Pancreas (tissue), 10 donors: Measurements from ENCODE around the gene RBM10. TPM values are rescaled to one million over a fixed set of nuclear protein-coding genes. Genes with fewer than 3 reads are reported as not detected.

Experiments used
- ATAC-seq, 4 donors: fragments of 200-7000 bp; cut with Tn5 transposase; one replicate each; pipeline versions ENCODE4 v1.8.0 to v1.9.1; 2020; ENCODE audit warnings: mild to moderate bottlenecking in 4 of 4, moderate library complexity in 4 of 4
- DNase-seq, 6 donors: peaks; one replicate each; pipeline ENCODE4 v3.0.0-alpha.2; 2020
- FAIRE-seq: peaks from 2 replicates; lab custom pipeline; 2012; peaks lifted over from hg19 to GRCh38; lab: Jason Lieb, UNC
- H3K27ac ChIP-seq, 4 donors: fragments of 200-600 bp; sonication (generic); 1 replicate in 3 of 4; 2 replicates in 1 of 4; pipeline versions ENCODE4 v1.5.0 to v1.8.0; 2020
- H3K27me3 ChIP-seq, 4 donors: fragments of 200-600 bp; one replicate each; pipeline ENCODE4 v1.8.0; 2021
- H3K36me3 ChIP-seq, 3 donors: fragments of 200-600 bp; sonication (generic) in 1 of 3; one replicate each; pipeline versions ENCODE4 v1.5.0 to v1.8.0; 2020 to 2021
- H3K4me1 ChIP-seq, 3 donors: fragments of 200-600 bp; one replicate each; pipeline ENCODE4 v1.8.0; 2021
- H3K4me3 ChIP-seq, 4 donors: fragments of 200-600 bp; sonication (generic) in 2 of 4; one replicate each; pipeline versions ENCODE4 v1.5.0 to v1.8.0; 2020 to 2021
- H3K9me3 ChIP-seq, 4 donors: fragments of 200-600 bp; one replicate each; pipeline ENCODE4 v1.8.0; 2021
- WGBS, 2 donors: extraction: QIAGEN DNeasy Blood & Tissue Kit; methylation state at CpG; one replicate each; pipeline ENCODE4 v1.1.7; 2013; 5-methylcytosine and 5-hydroxymethylcytosine counted together
- intact Hi-C, 3 donors: fragments of 100-400 bp; cut with DNase I; formaldehyde crosslinking; loops; one replicate each; pipeline versions ENCODE4 v1.11.1 to v1.14.2; 2022
- polyA plus RNA-seq, 2 donors: library from polyadenylated mRNA; stranded (reverse); fragments of 200-250 nt; gene quantifications; one replicate each; pipeline ENCODE4 v1.2.3, GENCODE V29; 2013
- total RNA-seq, 6 donors: library from RNA; stranded (reverse); fragmentation: NEBNext Ultra II Directional in 4 of 6; extraction: Animal tissue kit (Norgen Biotek cat#: 25700) in 4 of 6; gene quantifications; one replicate each; pipeline versions ENCODE4 v1.2.1 to v1.2.4, GENCODE V29; 2021 to 2023
- TF ChIP-seq, protein P1 (sequence below), 4 donors: fragments of 200-600 bp; sonication (generic) in 3 of 4; IDR thresholded peaks; one replicate each; pipeline versions ENCODE4 v1.5.0 to v1.8.0; 2021; ENCODE audit warnings: antibody characterized with exemption in 4 of 4
- donor health status: healthy with polysubstance abuse.
- donor health status: DM: no; HTN: no; CAD: no; lungs with moderate emphysema.
- donor health status: DM: no; HTN: no; CAD: no.
- donor health status: control.
- donor health status: control.
- donor health status: Bipolar disorder and iron deficiency.
- donor health status: DM: yes; HTN: yes; CAD: no.
- donor health status: DM: no; HTN: no; CAD: no.
- donor health status: DM: no; HTN: no; CAD: no.
- donor health status: DM: yes; HTN: yes; CAD: no.

The RBM10 gene
- total and polyA plus RNA-seq, 8 donors, result 13.3 to 42.0 (median 21.3) TPM

DNA sequence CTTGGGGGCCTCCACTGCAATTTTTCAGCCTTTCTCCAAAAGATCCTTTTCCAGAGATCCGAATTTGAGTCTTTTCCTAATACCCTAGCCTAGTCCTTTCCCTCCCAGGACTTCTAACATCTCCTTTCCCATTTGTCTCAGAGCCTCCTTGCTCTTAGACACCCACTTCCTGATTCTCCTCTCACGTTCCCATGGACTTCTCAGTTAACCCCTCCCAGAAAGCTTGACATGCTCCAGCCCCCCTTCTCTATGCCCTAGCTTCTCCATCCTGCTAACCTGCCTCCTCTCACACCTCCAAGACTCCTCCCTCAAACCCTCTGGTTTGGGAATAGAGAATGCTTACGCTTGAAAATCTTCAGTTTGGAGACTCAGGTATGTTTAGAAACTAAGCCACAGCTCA, 51.1 kb downstream of the RBM10 start:
- Histone ChIP-seq H3K27ac (no peak overlapping the region), H3K27me3 (peaks cover 0 to 3% (median 0%) of the 10 kb centered on the region in 4 donors), H3K36me3 (peaks cover 5 to 26% (median 20%) of the 10 kb centered on the region in 3 donors), H3K4me3 (peak overlapping the region in 1 of 4 donors; percentile 1), H3K4me1 (peaks cover 0 to 29% (median 15%) of the 10 kb centered on the region in 3 donors), H3K9me3 (no peaks in the 10 kb centered on the region)
- FAIRE-seq (no peak), DNase-seq (no peak), ATAC-seq (no peak)
- 34 to 65% methylated on average over 3 of the region's 3 CpGs for WGBS, 2 donors
- TF ChIP-seq, protein P1, sequence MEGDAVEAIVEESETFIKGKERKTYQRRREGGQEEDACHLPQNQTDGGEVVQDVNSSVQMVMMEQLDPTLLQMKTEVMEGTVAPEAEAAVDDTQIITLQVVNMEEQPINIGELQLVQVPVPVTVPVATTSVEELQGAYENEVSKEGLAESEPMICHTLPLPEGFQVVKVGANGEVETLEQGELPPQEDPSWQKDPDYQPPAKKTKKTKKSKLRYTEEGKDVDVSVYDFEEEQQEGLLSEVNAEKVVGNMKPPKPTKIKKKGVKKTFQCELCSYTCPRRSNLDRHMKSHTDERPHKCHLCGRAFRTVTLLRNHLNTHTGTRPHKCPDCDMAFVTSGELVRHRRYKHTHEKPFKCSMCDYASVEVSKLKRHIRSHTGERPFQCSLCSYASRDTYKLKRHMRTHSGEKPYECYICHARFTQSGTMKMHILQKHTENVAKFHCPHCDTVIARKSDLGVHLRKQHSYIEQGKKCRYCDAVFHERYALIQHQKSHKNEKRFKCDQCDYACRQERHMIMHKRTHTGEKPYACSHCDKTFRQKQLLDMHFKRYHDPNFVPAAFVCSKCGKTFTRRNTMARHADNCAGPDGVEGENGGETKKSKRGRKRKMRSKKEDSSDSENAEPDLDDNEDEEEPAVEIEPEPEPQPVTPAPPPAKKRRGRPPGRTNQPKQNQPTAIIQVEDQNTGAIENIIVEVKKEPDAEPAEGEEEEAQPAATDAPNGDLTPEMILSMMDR (IDR thresholded peaks at IDR 0.05), result no peak
- intact Hi-C loops, result loop anchor here in 1 of 3 donors (10.0 kb wide), 1 partner anchor 179 kb away; the partner anchor contains the start of gene ZNF157

DNA sequence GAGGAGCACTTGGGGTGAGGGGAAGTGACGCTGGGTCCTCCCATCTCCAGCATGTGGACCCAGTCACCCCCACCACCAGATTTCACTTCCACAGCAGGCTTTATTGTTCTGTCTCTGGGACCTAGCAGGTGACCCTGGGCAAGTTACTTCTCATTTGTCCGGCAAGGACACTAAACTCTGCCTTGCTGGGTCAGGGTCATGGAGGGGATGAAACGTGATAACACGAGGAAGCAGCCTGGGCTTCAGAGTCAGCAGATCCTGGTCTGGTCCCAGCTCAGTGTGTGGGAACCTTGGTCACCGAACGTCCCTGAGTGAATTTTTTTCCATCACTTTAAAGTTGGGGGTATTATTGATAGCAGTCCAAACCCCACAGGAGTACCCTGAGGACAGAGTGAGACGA, 52.5 kb downstream of the RBM10 start:
- ATAC-seq (no peak), FAIRE-seq (no peak), DNase-seq (no peak)
- H3K27ac ChIP-seq, result no peak overlapping the region
- intact Hi-C loops, result loop anchor here in 1 of 3 donors (10.0 kb wide), 1 partner anchor 177 kb away; the partner anchor contains the start of gene ZNF157
- peaks cover 5 to 40% (median 32%) of the 10 kb centered on the region in 3 donors for H3K36me3 ChIP-seq
- no peaks in the 10 kb centered on the region for H3K9me3 ChIP-seq
- TF ChIP-seq, protein P1 (IDR thresholded peaks at IDR 0.05), result no peak
- WGBS, 2 donors, result 37 to 64% methylated on average over 7 of the region's 7 CpGs
- no peak overlapping the region for H3K4me3 ChIP-seq
- no peaks in the 10 kb centered on the region for H3K27me3 ChIP-seq
- peaks cover 0 to 29% (median 15%) of the 10 kb centered on the region in 3 donors for H3K4me1 ChIP-seq

DNA sequence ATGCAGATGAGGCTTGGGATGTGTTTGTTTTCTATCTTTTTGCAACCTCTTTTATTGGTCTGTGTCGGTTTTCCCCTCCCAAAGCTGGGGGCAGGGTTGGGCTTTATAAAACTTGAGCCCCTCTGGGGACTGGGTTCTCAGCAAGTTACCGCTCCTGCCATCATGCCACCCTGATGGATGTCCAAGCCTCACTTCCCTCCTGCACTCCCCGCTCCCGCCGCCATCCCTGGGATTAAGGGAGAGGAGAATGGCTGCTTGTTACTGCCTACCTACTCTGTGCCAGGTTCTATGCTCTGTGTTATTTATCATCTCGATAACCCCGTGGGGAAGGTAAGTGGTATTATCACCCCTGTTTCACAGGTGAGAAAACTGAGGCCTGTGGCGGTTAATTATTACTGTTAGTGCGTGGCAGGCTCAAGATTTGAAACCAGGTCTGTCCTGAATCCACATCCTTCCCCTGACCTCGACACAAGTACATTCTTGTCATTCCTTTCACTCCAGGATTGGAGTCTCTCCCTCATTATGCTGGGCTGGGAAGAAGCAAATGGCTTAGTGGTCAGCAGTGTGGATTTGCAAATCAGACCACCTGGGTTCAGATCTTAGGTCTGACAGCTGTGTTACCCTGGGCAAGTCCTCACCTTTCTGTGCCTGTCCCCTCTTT, 53.1 kb downstream of the RBM10 start:
- DNase-seq (peak in 1 of 6 donors; percentile 15), FAIRE-seq (no peak), ATAC-seq (no peak)
- TF ChIP-seq, protein P1 (IDR thresholded peaks at IDR 0.05), result no peak
- intact Hi-C loops, result loop anchor here in 1 of 3 donors (10.0 kb wide), 1 partner anchor 177 kb away; the partner anchor contains the start of gene ZNF157
- peaks cover 0 to 27% (median 12%) of the 10 kb centered on the region in 3 donors for H3K4me1 ChIP-seq
- no peak overlapping the region for H3K27ac ChIP-seq
- H3K9me3 ChIP-seq, result no peaks in the 10 kb centered on the region
- no peaks in the 10 kb centered on the region for H3K27me3 ChIP-seq
- H3K4me3 ChIP-seq, result no peak overlapping the region
- 65 to 84% methylated on average over 10 of the region's 10 CpGs for WGBS, 2 donors
- peaks cover 7 to 47% (median 38%) of the 10 kb centered on the region in 3 donors for H3K36me3 ChIP-seq

DNA sequence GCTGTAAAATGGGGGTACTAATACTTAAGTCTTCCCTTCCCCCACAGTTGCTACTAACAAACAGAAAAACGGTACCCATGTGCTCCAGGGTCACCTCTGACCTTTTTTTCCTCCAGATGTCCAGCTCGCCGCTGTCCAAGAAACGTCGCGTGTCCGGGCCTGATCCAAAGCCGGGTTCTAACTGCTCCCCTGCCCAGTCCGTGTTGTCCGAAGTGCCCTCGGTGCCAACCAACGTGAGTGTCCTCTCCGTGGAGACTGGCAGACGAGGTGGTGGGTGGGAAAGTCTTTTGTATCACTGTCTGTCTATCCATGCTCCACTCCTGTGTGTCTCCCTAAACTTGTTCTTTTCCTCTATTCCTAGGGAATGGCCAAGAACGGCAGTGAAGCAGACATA, 53.7 kb downstream of the RBM10 start:
- H3K27me3 ChIP-seq, result no peaks in the 10 kb centered on the region
- FAIRE-seq (no peak), ATAC-seq (no peak), DNase-seq (peak in 1 of 6 donors; percentile 40)
- TF ChIP-seq, protein P1 (IDR thresholded peaks at IDR 0.05), result no peak
- H3K27ac ChIP-seq, result no peak overlapping the region
- peaks cover 7 to 52% (median 41%) of the 10 kb centered on the region in 3 donors for H3K36me3 ChIP-seq
- peaks cover 0 to 25% (median 11%) of the 10 kb centered on the region in 3 donors for H3K4me1 ChIP-seq
- no peaks in the 10 kb centered on the region for H3K9me3 ChIP-seq
- WGBS, 2 donors, result 82 to 92% methylated on average over 15 of the region's 15 CpGs
- H3K4me3 ChIP-seq, result no peak overlapping the region
- intact Hi-C loops, result loop anchor here in 1 of 3 donors (10.0 kb wide), 1 partner anchor 176 kb away; the partner anchor contains the start of gene ZNF157
